KMS-11 (cell line): Measurements from ENCODE around the gene TASP1.
"Not testable (repeated sequence)": the region's sequence is repeated elsewhere in the genome, so short reads cannot be mapped to it uniquely, and the experiment has no call there.

Experiments
- H2AFZ ChIP-seq: fragments of 200-600 bp; sonication (generic); 2 replicates; pipeline ENCODE4 v1.6.1; 2016; ENCODE audit warnings: antibody characterized with exemption, mixed run types, low read depth
- H3K27ac ChIP-seq: fragments of 200-600 bp; sonication (generic); 2 replicates; pipeline ENCODE4 v1.6.1; 2016; ENCODE audit warnings: mild to moderate bottlenecking, mixed run types
- H3K27me3 ChIP-seq: fragments of 200-600 bp; sonication (generic); 2 replicates; pipeline ENCODE4 v1.6.1; 2017; ENCODE audit warnings: mild to moderate bottlenecking, low read depth, mixed run types, moderate library complexity; ENCODE audit not compliant: insufficient read depth
- H3K36me3 ChIP-seq: fragments of 200-600 bp; sonication (generic); 2 replicates; pipeline ENCODE4 v1.6.1; 2017; ENCODE audit warnings: mild to moderate bottlenecking, mixed run types; ENCODE audit not compliant: insufficient read depth
- H3K4me1 ChIP-seq: fragments of 200-600 bp; sonication (generic); 2 replicates; pipeline ENCODE4 v1.6.1; 2016; ENCODE audit warnings: mild to moderate bottlenecking, low read depth, mixed run types; ENCODE audit not compliant: poor library complexity, severe bottlenecking
- H3K4me2 ChIP-seq: fragments of 200-600 bp; sonication (generic); 2 replicates; pipeline ENCODE4 v1.7.0; 2016; ENCODE audit warnings: mild to moderate bottlenecking, mixed run types
- H3K4me3 ChIP-seq: fragments of 200-600 bp; sonication (generic); IDR thresholded peaks from 2 replicates; pipeline ENCODE4 v1.6.1; 2017; ENCODE audit warnings: low read depth, low read length, mixed read lengths; ENCODE audit not compliant: insufficient read depth
- H3K79me2 ChIP-seq: fragments of 200-600 bp; sonication (generic); 2 replicates; pipeline ENCODE4 v1.6.1; 2016; ENCODE audit warnings: low read depth, mixed run types; ENCODE audit not compliant: insufficient read depth
- H3K9ac ChIP-seq: fragments of 200-600 bp; sonication (generic); 2 replicates; pipeline ENCODE4 v1.6.1; 2016; ENCODE audit warnings: mild to moderate bottlenecking, mixed run types
- H4K20me1 ChIP-seq: fragments of 200-600 bp; sonication (generic); 2 replicates; pipeline ENCODE4 v1.6.1; 2016; ENCODE audit warnings: mild to moderate bottlenecking, mixed run types; ENCODE audit not compliant: insufficient read depth
- CTCF ChIP-seq: fragments of 200-600 bp; sonication (generic); conservative IDR thresholded peaks from 2 replicates; pipeline ENCODE4 v1.6.1; 2017; ENCODE audit warnings: low read depth, mild to moderate bottlenecking, antibody characterized with exemption, low read length, moderate library complexity, mixed read lengths

TASP1 gene

DNA sequence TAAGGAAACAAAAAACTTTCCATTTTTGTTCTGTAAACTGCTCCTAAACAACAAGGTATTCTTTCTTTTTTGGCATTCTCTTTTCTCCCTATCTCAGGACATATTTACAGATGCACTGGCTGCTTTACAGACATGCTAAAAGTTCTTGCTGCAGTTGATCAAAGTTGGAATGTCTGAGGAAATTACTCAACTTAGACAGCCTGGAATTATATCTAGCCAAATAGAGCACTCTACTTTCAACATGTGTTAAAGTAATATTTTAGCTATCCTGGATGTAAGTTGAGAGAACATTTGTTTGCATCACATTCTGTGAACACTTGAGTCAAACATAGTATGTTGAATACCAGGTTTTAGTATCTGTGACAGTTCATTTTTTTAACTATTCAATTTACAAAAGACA is 24.8 kb downstream of the TASP1 start:
- H2AFZ ChIP-seq = no peak overlapping the region
- no peak for TF ChIP-seq CTCF
- H3K27me3 ChIP-seq = no peaks in the 10 kb centered on the region
- no peaks in the 10 kb centered on the region for H3K4me1 ChIP-seq
- H3K4me2 ChIP-seq = no peak overlapping the region
- H4K20me1 ChIP-seq = no peaks in the 10 kb centered on the region
- H3K9ac ChIP-seq = no peak overlapping the region
- no peak overlapping the region for H3K4me3 ChIP-seq
- no peaks in the 10 kb centered on the region for H3K36me3 ChIP-seq
- H3K79me2 ChIP-seq = no peaks in the 10 kb centered on the region
- no peak overlapping the region for H3K27ac ChIP-seq

GRCh38 chr20:13611611-13612125 is 27.1 kb downstream of the TASP1 start:
- no peaks in the 10 kb centered on the region for H3K4me1 ChIP-seq
- no peaks in the 10 kb centered on the region for H3K27me3 ChIP-seq
- no peak overlapping the region for H3K4me3 ChIP-seq
- H3K4me2 ChIP-seq = no peak overlapping the region
- H3K36me3 ChIP-seq = no peaks in the 10 kb centered on the region
- H3K9ac ChIP-seq = no peak overlapping the region
- H3K79me2 ChIP-seq = no peaks in the 10 kb centered on the region
- H4K20me1 ChIP-seq = no peaks in the 10 kb centered on the region
- no peak for TF ChIP-seq CTCF
- no peak overlapping the region for H3K27ac ChIP-seq
- H2AFZ ChIP-seq = no peak overlapping the region

- Histone ChIP-seq H3K27me3 (no peaks in the 10 kb centered on the region), H3K4me3 (no peak overlapping the region), H2AFZ (no peak overlapping the region), H3K79me2 (no peaks in the 10 kb centered on the region), H3K36me3 (no peaks in the 10 kb centered on the region), H3K4me2 (no peak overlapping the region), H4K20me1 (no peaks in the 10 kb centered on the region), H3K27ac (no peak overlapping the region), H3K4me1 (no peaks in the 10 kb centered on the region), H3K9ac (no peak overlapping the region)
- peak; percentile 27; the same call in 1 of the 2 replicates for TF ChIP-seq CTCF
These were observed 28.5 kb downstream of the TASP1 start for GRCh38 chr20:13610184-13610583.

DNA sequence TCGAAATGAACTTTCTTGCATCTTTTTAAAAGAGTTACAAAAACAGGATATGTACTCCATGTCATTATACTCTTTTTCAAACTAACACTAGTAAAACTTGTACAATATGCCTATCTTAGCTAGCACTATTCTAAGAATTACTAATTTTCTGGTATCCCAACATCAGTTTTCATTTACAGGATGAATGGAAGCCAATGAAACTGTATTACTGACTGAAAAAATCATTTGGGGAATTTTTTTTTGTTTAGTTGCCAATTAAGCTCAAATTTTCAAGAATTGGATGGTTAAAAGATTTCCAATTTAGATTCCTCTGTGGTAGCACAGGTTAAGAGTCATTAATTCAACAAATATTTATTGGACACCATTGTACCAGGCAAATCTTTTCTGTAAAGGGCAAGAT is 30.7 kb downstream of the TASP1 start:
- Histone ChIP-seq H3K36me3 (no peaks in the 10 kb centered on the region), H3K79me2 (no peaks in the 10 kb centered on the region), H3K27me3 (no peaks in the 10 kb centered on the region), H2AFZ (no peak overlapping the region), H3K4me3 (no peak overlapping the region), H4K20me1 (no peaks in the 10 kb centered on the region), H3K9ac (no peak overlapping the region), H3K4me2 (no peak overlapping the region), H3K27ac (no peak overlapping the region), H3K4me1 (no peaks in the 10 kb centered on the region)
- no peak for TF ChIP-seq CTCF

GRCh38 chr20:13593423-13593822 is 45.3 kb downstream of the TASP1 start:
- not testable (repeated sequence) for H2AFZ ChIP-seq, H3K4me1 ChIP-seq, H3K36me3 ChIP-seq, H4K20me1 ChIP-seq, H3K79me2 ChIP-seq, H3K4me2 ChIP-seq, H3K27me3 ChIP-seq, H3K27ac ChIP-seq, H3K9ac ChIP-seq, H3K4me3 ChIP-seq
